ENCODE data around the gene PCDH8.
"Not testable (repeated sequence)": the region's sequence is repeated elsewhere in the genome, so short reads cannot be mapped to it uniquely, and the experiment has no call there.

The PCDH8 gene

GRCh38 chr13:52850396-52851136, 2.1 kb upstream of the PCDH8 start:
- peak; percentile 80 to 81 for DNase-seq

GRCh38 chr13:52850072-52850395, 1.6 kb upstream of the PCDH8 start:
- DNase-seq: no peak

- DNase-seq: peak; percentile 48 to 80
Observed at GRCh38 chr13:52849291-52850071, 1.0 kb upstream of the PCDH8 start.

GRCh38 chr13:52847682-52848432, 583 bp downstream of the PCDH8 start:
- DNase-seq: no peak

- no peak for DNase-seq
Observed at GRCh38 chr13:52847322-52847681, 1.1 kb downstream of the PCDH8 start.

GRCh38 chr13:52846567-52847321, 1.7 kb downstream of the PCDH8 start:
- no peak for DNase-seq

GRCh38 chr13:52845766-52846566, 2.5 kb downstream of the PCDH8 start:
- peak; percentile 39 to 70 for DNase-seq

GRCh38 chr13:52845334-52845761, 3.1 kb downstream of the PCDH8 start:
- DNase-seq: peak; percentile 30 to 52

- DNase-seq: no peak
Observed at GRCh38 chr13:52844836-52845235, 3.6 kb downstream of the PCDH8 start.

GRCh38 chr13:52842441-52842840, 6.0 kb downstream of the PCDH8 start:
- no peak for DNase-seq

GRCh38 chr13:52840066-52840465, 8.4 kb downstream of the PCDH8 start:
- DNase-seq: no peak

GRCh38 chr13:52838433-52839107, 9.9 kb downstream of the PCDH8 start:
- DNase-seq: no peak

- DNase-seq: no peak
Observed at GRCh38 chr13:52837850-52838249, 10.6 kb downstream of the PCDH8 start.

- no peak for DNase-seq
Observed at GRCh38 chr13:52835071-52835839, 13.2 kb downstream of the PCDH8 start.

GRCh38 chr13:52833296-52833875, 15.1 kb downstream of the PCDH8 start:
- DNase-seq: no peak

- peak; percentile 86 to 89 for DNase-seq
Observed at GRCh38 chr13:52832313-52832712, 16.1 kb downstream of the PCDH8 start.

- no peak for DNase-seq
Observed at GRCh38 chr13:52830946-52831345, 17.5 kb downstream of the PCDH8 start.

- DNase-seq: no peak
Observed at GRCh38 chr13:52827839-52828238, 20.6 kb downstream of the PCDH8 start.

GRCh38 chr13:52817886-52818285, 30.6 kb downstream of the PCDH8 start:
- DNase-seq: not testable (repeated sequence)

GRCh38 chr13:52815330-52815729, 33.1 kb downstream of the PCDH8 start:
- DNase-seq: no peak
